ENCODE data around the gene MC4R.
"Not testable (repeated sequence)": the region's sequence is repeated elsewhere in the genome, so short reads cannot be mapped to it uniquely, and the experiment has no call there.

The MC4R gene

DNA sequence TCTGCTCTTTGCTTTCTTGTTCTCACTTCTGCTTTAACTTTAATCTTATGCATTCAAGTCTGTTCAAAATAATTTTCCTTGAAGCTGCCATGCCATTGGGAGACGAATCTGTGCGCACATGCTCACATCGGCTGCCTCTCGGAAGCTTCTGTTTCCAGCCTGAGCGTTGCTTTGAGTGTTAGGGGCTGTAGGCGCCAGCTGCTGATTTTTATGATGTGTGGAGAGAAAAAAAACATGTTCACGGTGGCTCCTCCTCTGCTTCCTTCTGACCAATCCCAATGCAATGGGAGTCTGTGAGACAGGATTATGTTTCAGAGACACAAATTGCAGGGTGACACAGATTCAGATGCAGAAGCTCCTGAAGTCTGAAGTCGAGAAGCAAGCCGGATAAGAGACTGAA, at the start of gene MC4R:
TSS of gene MC4R (minus strand) at position 180 of the 400 bp plus-strand sequence. CDS start 426 bp downstream, outside the sequence.
- no peak within 1 kb of the TSS; the same call in 1 of the 2 replicates for H3K4me3 ChIP-seq (ENCODE audit: low read length)
- H3K27ac ChIP-seq (ENCODE audit: low read length) = no peak within 1 kb of the TSS
- no peak within 1 kb of the TSS for H3K9ac ChIP-seq (ENCODE audit: low read depth, low read length)
- 0 out of 2 replicates have a peak, but pooled peaks cover 3% of the 10 kb centered on the region for H3K4me1 ChIP-seq (ENCODE audit: insufficient read depth, low read length)
- H3K9me3 ChIP-seq (ENCODE audit: insufficient read depth, low read depth, low read length) = no peaks in the 10 kb centered on the region
- no peaks in the 10 kb centered on the region for H3K36me3 ChIP-seq (ENCODE audit: insufficient read depth, low read depth, low read length)
- no peaks in the 10 kb centered on the region for H3K27me3 ChIP-seq (ENCODE audit: insufficient read depth, low read length)

GRCh38 chr18:60422306-60422705, 49.7 kb upstream of the MC4R start:
- H3K4me3 ChIP-seq (ENCODE audit: low read length); H3K27ac ChIP-seq (ENCODE audit: low read length); H3K36me3 ChIP-seq (ENCODE audit: insufficient read depth, low read depth, low read length); H3K9me3 ChIP-seq (ENCODE audit: insufficient read depth, low read depth, low read length); H3K27me3 ChIP-seq (ENCODE audit: insufficient read depth, low read length); H3K4me1 ChIP-seq (ENCODE audit: insufficient read depth, low read length); H3K9ac ChIP-seq (ENCODE audit: low read depth, low read length): not testable (repeated sequence)

DNA sequence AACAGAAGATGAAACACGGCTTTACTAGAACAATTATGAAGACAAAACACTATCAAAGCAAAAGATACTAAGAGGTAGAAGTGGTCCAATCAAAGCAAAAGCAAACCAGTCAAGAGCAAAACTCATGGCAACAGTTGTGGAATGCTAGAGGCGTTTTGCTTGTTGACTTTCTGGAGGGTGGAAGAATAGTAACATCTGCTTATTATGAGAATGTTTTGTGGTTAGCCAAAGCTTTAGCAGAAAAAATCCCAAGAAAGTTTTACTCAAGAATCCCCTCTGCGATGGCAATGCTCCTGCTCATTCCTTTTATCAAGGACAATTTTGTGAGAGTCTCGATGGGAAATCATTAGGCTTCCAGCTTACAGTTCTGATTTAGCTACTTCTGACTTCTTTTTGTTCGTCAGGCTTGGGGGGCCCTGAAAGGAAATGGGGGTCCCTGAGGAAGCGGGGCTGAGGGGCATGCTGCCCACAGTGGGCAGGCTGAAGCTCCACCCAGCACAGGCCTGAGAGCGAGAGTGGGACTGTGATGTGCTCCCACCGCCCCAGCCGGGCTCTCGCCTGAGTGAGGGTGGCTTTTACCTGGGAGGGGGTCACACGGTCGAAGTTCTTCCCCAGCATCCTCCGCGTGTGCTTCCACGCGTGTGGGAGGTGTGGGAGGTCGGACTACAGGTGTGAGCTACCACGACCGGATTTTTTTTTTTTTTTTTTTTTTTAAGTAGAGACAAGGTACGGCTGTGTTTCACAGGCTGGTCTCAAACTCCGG, 49.0 kb upstream of the MC4R start:
- no peaks in the 10 kb centered on the region for H3K9me3 ChIP-seq (ENCODE audit: insufficient read depth, low read depth, low read length)
- H3K36me3 ChIP-seq (ENCODE audit: insufficient read depth, low read depth, low read length) = no peaks in the 10 kb centered on the region
- H3K27ac ChIP-seq (ENCODE audit: low read length) = no peak overlapping the region
- H3K9ac ChIP-seq (ENCODE audit: low read depth, low read length) = no peak overlapping the region
- H3K27me3 ChIP-seq (ENCODE audit: insufficient read depth, low read length) = no peaks in the 10 kb centered on the region
- no peaks in the 10 kb centered on the region for H3K4me1 ChIP-seq (ENCODE audit: insufficient read depth, low read length)
- no peak overlapping the region for H3K4me3 ChIP-seq (ENCODE audit: low read length)

- H3K27ac ChIP-seq (ENCODE audit: low read length) = no peak overlapping the region
- no peak overlapping the region for H3K4me3 ChIP-seq (ENCODE audit: low read length)
Measured at GRCh38 chr18:60417946-60418345, 45.4 kb upstream of the MC4R start.

GRCh38 chr18:60413944-60414547, 41.5 kb upstream of the MC4R start:
- Histone ChIP-seq H3K4me1 (ENCODE audit: insufficient read depth, low read length) (no peaks in the 10 kb centered on the region), H3K9me3 (ENCODE audit: insufficient read depth, low read depth, low read length) (no peaks in the 10 kb centered on the region), H3K27ac (ENCODE audit: low read length) (no peak overlapping the region), H3K36me3 (ENCODE audit: insufficient read depth, low read depth, low read length) (no peaks in the 10 kb centered on the region), H3K27me3 (ENCODE audit: insufficient read depth, low read length) (no peaks in the 10 kb centered on the region), H3K9ac (ENCODE audit: low read depth, low read length) (no peak overlapping the region), H3K4me3 (ENCODE audit: low read length) (no peak overlapping the region)

More at GRCh38 chr18:60417946-60418345, 45.4 kb upstream of the MC4R start:
- Histone ChIP-seq H3K9ac (ENCODE audit: low read depth, low read length) (no peak overlapping the region), H3K27me3 (ENCODE audit: insufficient read depth, low read length) (no peaks in the 10 kb centered on the region), H3K4me1 (ENCODE audit: insufficient read depth, low read length) (no peaks in the 10 kb centered on the region), H3K36me3 (ENCODE audit: insufficient read depth, low read depth, low read length) (no peaks in the 10 kb centered on the region), H3K9me3 (ENCODE audit: insufficient read depth, low read depth, low read length) (no peaks in the 10 kb centered on the region)

GRCh38 chr18:60411715-60412114, 39.1 kb upstream of the MC4R start:
- no peak overlapping the region for H3K9ac ChIP-seq (ENCODE audit: low read depth, low read length)
- no peaks in the 10 kb centered on the region for H3K27me3 ChIP-seq (ENCODE audit: insufficient read depth, low read length)
- peaks cover 7% of the 10 kb centered on the region for H3K4me1 ChIP-seq (ENCODE audit: insufficient read depth, low read length)
- no peak overlapping the region for H3K4me3 ChIP-seq (ENCODE audit: low read length)
- no peaks in the 10 kb centered on the region for H3K9me3 ChIP-seq (ENCODE audit: insufficient read depth, low read depth, low read length)
- no peak overlapping the region for H3K27ac ChIP-seq (ENCODE audit: low read length)
- no peaks in the 10 kb centered on the region for H3K36me3 ChIP-seq (ENCODE audit: insufficient read depth, low read depth, low read length)

- H3K4me3 ChIP-seq (ENCODE audit: low read length) = no peak overlapping the region; the same call in 1 of the 2 replicates
- H3K9me3 ChIP-seq (ENCODE audit: insufficient read depth, low read depth, low read length) = no peaks in the 10 kb centered on the region
- H3K9ac ChIP-seq (ENCODE audit: low read depth, low read length) = no peak overlapping the region
- no peaks in the 10 kb centered on the region for H3K27me3 ChIP-seq (ENCODE audit: insufficient read depth, low read length)
- H3K36me3 ChIP-seq (ENCODE audit: insufficient read depth, low read depth, low read length) = no peaks in the 10 kb centered on the region
- peaks cover 10% of the 10 kb centered on the region for H3K4me1 ChIP-seq (ENCODE audit: insufficient read depth, low read length)
- H3K27ac ChIP-seq (ENCODE audit: low read length) = no peak overlapping the region
Measured at GRCh38 chr18:60406721-60407120, 34.1 kb upstream of the MC4R start.

DNA sequence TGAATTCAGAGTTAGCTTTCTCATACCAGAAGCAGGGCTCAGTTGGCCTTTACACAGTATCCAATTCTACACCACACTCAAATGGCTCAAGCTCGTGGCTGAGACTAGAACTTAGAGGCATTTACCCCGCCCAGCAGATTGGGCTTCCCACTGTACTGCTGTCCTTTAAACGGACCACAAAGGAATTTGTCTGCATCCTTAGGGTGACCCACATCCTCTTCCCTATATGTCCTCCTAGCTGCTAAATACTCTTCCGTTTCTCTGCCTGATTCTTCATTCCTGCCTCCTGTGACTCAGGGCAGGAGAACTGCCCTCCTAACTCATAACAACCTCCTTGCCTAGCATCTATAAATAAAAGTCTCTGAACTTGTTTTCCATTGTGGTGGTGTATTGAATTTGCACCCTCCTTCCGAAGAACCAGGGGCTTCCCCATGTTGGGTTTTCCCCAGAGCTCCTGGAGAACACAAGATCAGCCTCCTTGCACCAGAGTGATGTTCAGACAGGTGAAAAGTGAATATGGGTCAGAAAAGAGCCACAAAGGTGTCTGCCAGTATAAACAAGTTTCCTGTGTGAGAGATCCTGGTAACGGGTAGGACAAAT, 32.0 kb upstream of the MC4R start:
- H3K9me3 ChIP-seq (ENCODE audit: insufficient read depth, low read depth, low read length) = no peaks in the 10 kb centered on the region
- no peak overlapping the region for H3K9ac ChIP-seq (ENCODE audit: low read depth, low read length)
- H3K27ac ChIP-seq (ENCODE audit: low read length) = no peak overlapping the region
- H3K27me3 ChIP-seq (ENCODE audit: insufficient read depth, low read length) = no peaks in the 10 kb centered on the region
- H3K4me1 ChIP-seq (ENCODE audit: insufficient read depth, low read length) = peaks cover 10% of the 10 kb centered on the region
- no peak overlapping the region for H3K4me3 ChIP-seq (ENCODE audit: low read length)
- H3K36me3 ChIP-seq (ENCODE audit: insufficient read depth, low read depth, low read length) = no peaks in the 10 kb centered on the region

- Histone ChIP-seq H3K4me3 (ENCODE audit: low read length) (no peak overlapping the region), H3K36me3 (ENCODE audit: insufficient read depth, low read depth, low read length) (no peaks in the 10 kb centered on the region), H3K27me3 (ENCODE audit: insufficient read depth, low read length) (no peaks in the 10 kb centered on the region), H3K9me3 (ENCODE audit: insufficient read depth, low read depth, low read length) (no peaks in the 10 kb centered on the region), H3K27ac (ENCODE audit: low read length) (no peak overlapping the region), H3K9ac (ENCODE audit: low read depth, low read length) (no peak overlapping the region), H3K4me1 (ENCODE audit: insufficient read depth, low read length) (no peaks in the 10 kb centered on the region)
Measured at GRCh38 chr18:60401346-60401745, 28.8 kb upstream of the MC4R start.

DNA sequence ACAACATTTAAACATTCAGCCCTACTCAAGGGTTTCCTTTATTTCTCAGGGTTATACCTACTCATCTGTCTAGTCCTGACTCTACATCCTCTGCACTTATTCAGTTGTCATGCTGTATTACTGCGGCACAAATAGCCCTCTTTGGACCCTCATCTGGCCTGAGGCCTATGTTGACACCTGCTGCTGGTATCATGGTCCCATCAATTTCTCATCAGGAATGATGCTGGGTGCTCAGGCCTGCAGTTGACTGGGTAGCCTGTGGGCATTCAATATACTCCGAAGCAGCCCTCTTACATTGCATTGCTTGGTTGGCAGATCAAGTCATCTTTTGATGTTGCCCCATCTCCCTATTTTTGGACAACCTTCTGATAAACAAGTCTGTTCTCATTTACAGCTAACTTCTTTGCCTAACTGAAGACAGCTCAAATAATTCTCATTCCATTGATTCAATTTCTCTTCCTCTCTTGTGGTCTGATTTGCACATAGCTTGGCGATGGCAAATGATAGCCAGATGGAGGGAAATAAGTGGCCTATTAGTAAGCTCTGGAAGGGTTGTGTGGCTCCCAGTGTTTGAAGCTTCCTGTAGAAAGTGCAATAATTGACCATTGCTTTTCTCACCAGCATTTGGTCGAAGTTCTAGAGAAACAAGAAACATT, 19.1 kb upstream of the MC4R start:
- no peaks in the 10 kb centered on the region for H3K4me1 ChIP-seq (ENCODE audit: insufficient read depth, low read length)
- no peaks in the 10 kb centered on the region for H3K27me3 ChIP-seq (ENCODE audit: insufficient read depth, low read length)
- no peaks in the 10 kb centered on the region for H3K9me3 ChIP-seq (ENCODE audit: insufficient read depth, low read depth, low read length)
- no peak overlapping the region for H3K27ac ChIP-seq (ENCODE audit: low read length)
- no peak overlapping the region for H3K9ac ChIP-seq (ENCODE audit: low read depth, low read length)
- no peaks in the 10 kb centered on the region for H3K36me3 ChIP-seq (ENCODE audit: insufficient read depth, low read depth, low read length)
- no peak overlapping the region for H3K4me3 ChIP-seq (ENCODE audit: low read length)

DNA sequence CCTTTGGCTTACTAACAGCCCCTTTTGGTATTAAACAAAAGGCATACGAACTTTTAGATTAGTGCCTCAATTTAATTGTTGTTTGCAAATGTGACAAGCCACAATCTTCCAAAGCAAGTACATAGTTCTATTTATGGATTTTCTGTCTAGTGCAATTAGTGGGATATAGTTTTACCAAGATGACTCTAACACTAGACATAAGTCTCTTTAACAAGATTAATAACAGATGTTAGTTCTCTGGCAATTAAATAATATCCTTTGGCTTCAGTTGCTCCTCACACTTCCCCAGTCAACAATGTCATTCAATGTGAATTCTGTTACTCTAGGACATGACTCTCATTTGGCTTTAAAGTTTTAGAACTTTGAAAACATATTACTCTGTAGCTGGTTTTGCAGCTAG, 16.7 kb upstream of the MC4R start:
- Histone ChIP-seq H3K9ac (ENCODE audit: low read depth, low read length) (no peak overlapping the region), H3K4me3 (ENCODE audit: low read length) (no peak overlapping the region), H3K27ac (ENCODE audit: low read length) (no peak overlapping the region), H3K27me3 (ENCODE audit: insufficient read depth, low read length) (no peaks in the 10 kb centered on the region), H3K4me1 (ENCODE audit: insufficient read depth, low read length) (no peaks in the 10 kb centered on the region), H3K9me3 (ENCODE audit: insufficient read depth, low read depth, low read length) (no peaks in the 10 kb centered on the region), H3K36me3 (ENCODE audit: insufficient read depth, low read depth, low read length) (no peaks in the 10 kb centered on the region)
